Measurements from ENCODE around the gene MEGF11. TPM values are rescaled to one million over a fixed set of nuclear protein-coding genes. Genes with fewer than 3 reads are reported as not detected.

MEGF11 gene
- total RNA-seq, 1 experiment from 2014 or later = 1.2 TPM

GRCh38 chr15:65981837-65982626, 271.5 kb downstream of the MEGF11 start:
- Histone ChIP-seq H3K56ac (ENCODE audit: insufficient read length, low read depth, low read length) (no peak overlapping the region), H2BK12ac (ENCODE audit: insufficient read length, low read depth, low read length) (no peak overlapping the region), H3K23ac (ENCODE audit: insufficient read length, low read depth, low read length) (no peak overlapping the region), H2AFZ (ENCODE audit: low read length) (no peak overlapping the region), H2BK5ac (ENCODE audit: insufficient read length, low read length) (no peak overlapping the region), H3K4me1 (ENCODE audit: insufficient read depth, low read length) (peaks cover 3% of the 10 kb centered on the region; the same call in 1 of the 2 replicates), H3K4me2 (ENCODE audit: insufficient read depth, insufficient read length, low read length) (peak overlapping the region; percentile 19), H4K8ac (replicated peaks; ENCODE audit: insufficient read length, low read depth, low read length) (no peak overlapping the region), H3K9ac (ENCODE audit: extremely low read depth, insufficient read length, low read length) (no peak overlapping the region), H3K27ac (ENCODE audit: insufficient read length, low read depth, low read length) (no peak overlapping the region), H4K20me1 (ENCODE audit: control insufficient read depth, insufficient read depth, insufficient read length) (no peaks in the 10 kb centered on the region), H2BK120ac (ENCODE audit: low read depth, low read length, poor library complexity, severe bottlenecking) (no peak overlapping the region), H3K79me1 (ENCODE audit: insufficient read depth, low read depth, low read length, poor library complexity, severe bottlenecking) (no peaks in the 10 kb centered on the region), H3K23me2 (ENCODE audit: insufficient read length, low read depth, low read length, poor library complexity, severe bottlenecking) (peaks cover 3% of the 10 kb centered on the region), H3K27me3 (ENCODE audit: insufficient read depth, low read length) (no peaks in the 10 kb centered on the region), H4K91ac (ENCODE audit: insufficient read length, low read depth, low read length) (no peak overlapping the region), H3K9me3 (ENCODE audit: control insufficient read depth, low read depth, low read length) (no peaks in the 10 kb centered on the region), H2BK15ac (ENCODE audit: low read depth, low read length) (no peak overlapping the region), H4K5ac (ENCODE audit: insufficient read length, low read depth, low read length) (no peak overlapping the region), H3K4ac (ENCODE audit: low read depth, low read length) (no peak overlapping the region), H3K14ac (ENCODE audit: insufficient read depth, low read length) (no peak overlapping the region), H2BK20ac (ENCODE audit: low read depth, low read length, poor library complexity, severe bottlenecking) (no peak overlapping the region), H3K18ac (ENCODE audit: insufficient read length, low read depth, low read length) (peak overlapping the region; percentile 71), H3K79me2 (ENCODE audit: insufficient read depth, low read length) (no peaks in the 10 kb centered on the region), H3T11ph (ENCODE audit: low read length) (no peak overlapping the region), H2AK5ac (ENCODE audit: insufficient read length, low read length) (no peak overlapping the region)
- Mint-ChIP-seq H3K36me3 (ENCODE audit: insufficient read depth in 1 of 3, low read depth in 3 of 3) (no peaks in the 10 kb centered on the region), H3K27me3 (ENCODE audit: low read depth) (peaks cover 19% of the 10 kb centered on the region), H3K4me3 (peak overlapping the region; percentile 57 to 71), H3K9me3 (no peaks in the 10 kb centered on the region), H3K27ac (no peak overlapping the region; a peak in 1 of 7 replicates), H3K4me1 (peaks cover 27 to 45% of the 10 kb centered on the region in 2 experiments)
- peak; percentile 70 for TF ChIP-seq CTCF (conservative IDR thresholded peaks at IDR 0.05)
- no CpG with 5 or more reads among the region's 42 CpGs for WGBS (ENCODE audit: extremely low coverage, insufficient read length, low lambda C conversion rate)
- peak; percentile 93 for DNase-seq
